DMS79 treated with DMSO at 0.1 percent for 48 hours (cell line): ENCODE measurements around the gene GALNT18.

Source experiments
- DNase-seq: peaks from one replicate; lab custom pipeline; 2025; lab: John Stamatoyannopoulos, UW

GALNT18 gene

DNA sequence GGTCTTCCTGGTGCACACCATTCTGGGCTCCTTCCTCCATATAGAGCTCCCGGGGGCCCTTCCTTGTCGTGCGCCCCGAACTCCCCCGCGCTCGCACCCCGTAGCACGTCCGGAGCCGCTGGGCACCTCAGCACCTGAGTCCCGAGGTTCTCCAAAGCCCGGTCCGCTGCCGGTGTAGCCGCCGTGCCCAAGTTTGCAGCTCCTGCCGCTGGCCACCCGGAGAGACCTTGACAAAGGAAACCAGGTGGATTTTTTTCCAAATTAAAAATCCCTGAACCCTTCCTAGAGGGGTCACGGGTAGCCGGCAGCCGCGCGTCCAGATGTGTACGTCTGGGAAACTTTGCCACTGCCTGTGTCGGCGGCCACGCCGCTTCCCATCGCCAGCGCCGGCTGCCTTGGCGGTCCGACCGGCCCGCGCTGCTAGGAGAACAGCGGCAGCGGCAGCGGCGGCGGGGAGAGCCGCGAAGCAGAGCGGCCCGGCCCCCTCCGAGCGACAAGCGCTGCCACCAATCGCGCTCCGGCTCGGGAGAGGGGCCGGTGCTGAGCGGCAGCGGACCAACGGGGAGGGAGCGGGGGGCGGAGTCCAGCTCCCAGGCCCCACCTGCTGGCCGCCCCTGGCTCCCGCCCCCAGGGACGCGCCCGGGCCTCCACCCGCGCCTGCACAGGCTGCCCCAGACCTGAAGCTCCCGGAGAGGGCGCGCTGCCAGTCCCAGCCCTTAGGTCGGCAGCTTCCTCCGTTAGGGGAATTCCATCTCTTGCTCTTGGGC is at the start of gene GALNT18:
Gene GALNT18, minus strand, starts transcription at position 433 of the 767 bp plus-strand sequence.
- DNase-seq, result peak; percentile 91

DNA sequence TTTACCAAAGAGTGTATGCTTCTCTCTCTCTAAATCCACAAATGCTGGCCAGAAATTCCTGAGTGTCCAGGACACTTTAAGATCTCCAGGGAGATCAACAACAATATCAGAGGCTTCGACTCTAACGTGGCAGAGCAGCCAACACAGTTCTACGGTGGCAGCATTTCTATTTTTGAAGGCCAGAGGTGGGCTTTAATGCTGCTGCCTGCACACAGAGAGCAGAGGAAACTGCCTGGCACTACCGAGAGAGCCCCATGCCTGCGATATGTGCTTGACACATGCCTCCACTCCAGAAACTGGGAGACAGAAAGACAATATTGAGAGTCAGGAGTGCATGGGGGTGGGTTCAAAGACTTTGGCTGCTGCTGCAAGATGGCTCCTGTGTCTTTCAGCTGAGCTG is 48.8 kb upstream of the GALNT18 start:
- DNase-seq, result no peak

DNA sequence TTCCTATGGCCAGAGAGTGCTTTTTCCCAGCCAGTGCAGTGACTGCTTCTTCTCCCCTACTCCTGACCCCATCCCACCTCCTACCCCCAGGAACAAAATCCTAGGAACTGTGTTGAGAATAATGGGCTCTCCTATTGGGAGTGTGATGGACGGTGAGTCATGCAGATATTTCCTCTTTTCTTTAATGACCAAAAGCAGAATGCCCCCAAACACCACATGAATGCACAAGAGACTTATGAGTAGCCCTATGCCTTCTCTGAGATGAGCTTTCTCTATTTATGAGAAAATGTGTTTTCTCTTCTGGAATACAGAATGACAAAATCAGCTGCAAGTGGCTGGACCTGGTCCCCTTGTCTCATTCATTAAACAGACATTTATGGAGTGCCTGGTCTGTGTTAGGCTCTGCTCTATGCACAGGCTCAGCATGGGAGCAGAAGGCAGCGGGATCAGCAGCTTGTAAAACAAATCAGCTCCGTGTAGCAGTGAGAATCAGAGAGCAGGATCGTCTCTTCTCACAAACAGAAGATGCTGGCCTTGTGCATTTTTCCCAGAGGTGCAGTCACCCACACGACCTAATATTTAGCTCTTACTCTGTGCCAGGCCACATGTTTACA is 47.5 kb upstream of the GALNT18 start:
- DNase-seq, result no peak

DNA sequence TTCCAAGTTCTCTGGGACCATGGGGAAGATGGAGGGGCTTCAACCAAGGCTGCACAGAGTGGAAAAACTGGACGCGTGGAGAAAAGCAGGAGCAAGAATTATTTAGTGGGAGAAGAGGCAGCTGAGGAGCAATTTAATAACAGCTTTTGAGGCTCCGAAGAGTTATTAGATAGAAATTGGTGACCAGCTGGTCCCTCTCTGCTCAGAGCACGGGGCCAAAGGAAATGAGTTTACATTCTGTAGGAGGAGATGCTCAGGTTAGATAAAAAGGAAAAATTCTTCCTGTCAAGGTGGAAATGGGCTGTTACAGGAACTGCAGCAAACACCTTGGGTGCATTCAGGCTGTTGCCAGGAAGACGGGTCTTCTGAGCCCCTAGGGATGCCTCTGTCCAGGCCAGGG is 47.0 kb upstream of the GALNT18 start:
- no peak for DNase-seq

DNA sequence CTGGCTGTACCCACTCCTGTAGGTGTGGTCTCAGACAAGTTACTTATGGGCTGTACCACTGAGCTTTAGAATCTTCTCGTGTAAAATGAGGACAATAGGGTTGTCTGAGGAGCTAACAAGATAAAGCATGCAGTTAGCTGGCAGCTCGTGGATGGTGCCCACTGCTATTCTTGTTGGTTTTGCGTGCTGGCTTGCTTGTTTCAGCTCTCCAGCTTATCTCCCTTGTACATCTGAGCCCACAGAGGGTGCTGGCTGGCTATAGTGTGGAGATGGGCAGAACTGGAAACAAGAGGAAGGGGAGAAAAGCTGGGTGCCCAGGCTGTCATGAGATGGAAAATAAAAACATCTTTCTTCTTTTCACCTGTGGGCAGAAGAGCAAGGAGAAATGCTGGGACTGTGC is 46.5 kb upstream of the GALNT18 start:
- no peak for DNase-seq

DNA sequence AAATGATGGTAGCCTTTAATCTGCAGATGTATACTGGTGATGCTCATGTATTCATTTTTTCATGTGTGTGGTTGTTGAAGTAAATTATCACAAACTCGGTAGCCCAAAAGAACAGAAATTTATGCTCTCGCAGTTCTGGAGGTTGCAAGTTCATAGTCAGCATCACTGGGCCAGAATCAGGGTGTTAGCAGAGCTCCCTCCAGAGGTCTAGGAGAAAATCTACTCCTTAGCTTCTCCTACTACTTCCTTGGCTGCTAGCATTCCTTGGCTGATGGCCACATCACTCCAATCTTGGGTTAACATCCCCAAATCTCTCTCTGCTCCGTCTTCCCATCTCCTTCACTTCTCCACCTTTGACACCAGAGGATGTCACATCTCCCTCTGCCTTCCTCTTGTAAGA is 45.3 kb upstream of the GALNT18 start:
- no peak for DNase-seq

DNA sequence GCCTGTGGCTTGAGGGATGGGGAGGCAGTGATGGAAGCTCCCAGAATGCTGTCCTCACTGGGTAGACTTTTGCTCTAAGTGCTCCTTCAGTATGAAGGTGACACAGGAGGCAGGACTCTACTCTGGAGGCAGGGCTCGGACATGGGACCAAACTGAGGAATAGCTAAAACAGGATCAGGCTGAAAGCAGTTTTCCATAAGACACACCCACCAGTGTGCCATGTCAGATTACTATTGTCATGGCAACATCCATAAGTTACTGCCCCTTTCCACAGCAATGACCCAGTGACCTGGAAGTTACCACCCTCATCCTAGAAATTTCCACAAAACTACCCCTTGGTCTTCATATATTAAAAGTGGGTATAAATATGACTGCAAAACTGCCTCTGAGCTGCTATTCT is 43.6 kb upstream of the GALNT18 start:
- no peak for DNase-seq

DNA sequence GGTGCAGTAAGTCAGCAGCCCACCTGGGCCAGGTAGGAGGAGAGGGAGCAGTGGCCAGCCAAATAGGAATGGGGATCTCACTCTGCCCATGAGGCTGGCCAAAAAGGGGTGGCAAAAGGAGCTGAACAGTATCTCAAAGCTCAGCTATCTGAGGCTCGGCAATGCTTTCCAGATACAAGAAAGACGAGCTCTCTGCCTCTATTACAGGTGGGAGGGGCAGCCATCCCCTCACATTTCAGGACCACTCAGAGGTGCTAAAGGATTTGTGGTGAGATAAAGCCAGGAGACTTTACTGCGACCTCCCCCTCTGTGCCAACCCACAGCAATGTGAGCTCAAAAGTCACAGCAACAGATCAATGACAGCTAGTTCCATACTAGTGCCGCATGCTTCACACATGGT is 42.1 kb upstream of the GALNT18 start:
- no peak for DNase-seq

DNA sequence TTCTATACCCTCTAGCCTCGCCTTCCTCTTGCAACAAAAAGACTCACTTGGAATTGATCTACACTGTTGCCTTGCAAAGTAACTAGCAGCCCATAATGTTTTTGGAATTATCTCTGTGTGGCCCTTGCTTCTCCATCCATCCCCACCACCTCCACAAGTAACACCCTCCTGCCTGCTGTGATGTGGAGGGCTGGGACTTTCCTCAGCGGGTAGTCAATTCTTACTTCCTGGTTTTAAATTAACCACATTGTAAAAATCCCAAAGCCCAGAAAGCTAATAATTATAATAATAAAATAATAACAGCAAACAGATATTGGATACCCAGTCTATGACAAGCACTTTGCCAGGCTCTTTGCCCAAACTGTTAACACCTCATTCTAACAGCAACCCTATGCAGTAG is 40.8 kb upstream of the GALNT18 start:
- DNase-seq, result no peak

DNA sequence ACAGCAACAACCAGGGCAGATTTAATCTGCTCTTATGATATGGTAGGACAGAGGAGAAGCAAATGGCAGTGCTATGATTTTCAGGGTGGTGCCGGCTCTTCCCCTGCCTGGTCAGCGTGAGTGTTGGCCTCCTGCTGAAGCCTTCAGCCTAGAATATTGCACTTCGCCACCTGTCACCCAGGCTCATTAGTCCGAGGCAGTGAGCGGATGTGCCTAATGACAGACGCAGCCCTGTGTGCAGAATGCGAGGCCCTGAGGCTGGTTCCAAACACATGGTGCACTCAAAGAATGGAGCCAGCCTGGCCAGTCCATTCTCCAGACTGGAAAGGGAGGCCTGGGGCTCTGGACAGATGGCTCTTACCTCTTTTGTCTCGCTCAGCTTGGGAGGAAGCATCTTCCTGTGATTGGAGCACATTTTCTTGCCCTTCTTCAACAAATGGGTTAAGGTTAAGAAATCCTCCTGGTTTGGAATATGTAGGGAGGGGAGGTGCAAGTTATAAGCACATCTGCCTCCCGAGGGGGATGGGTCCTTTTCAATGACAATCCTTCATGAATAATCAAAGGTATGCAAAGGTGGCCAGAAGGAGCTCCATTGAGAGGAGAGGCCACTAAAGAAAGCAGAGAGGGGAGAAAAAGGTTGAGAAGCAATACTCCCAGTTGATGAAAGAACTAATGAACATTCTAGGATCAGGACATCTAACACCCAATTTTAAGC is 39.7 kb upstream of the GALNT18 start:
- DNase-seq, result no peak

DNA sequence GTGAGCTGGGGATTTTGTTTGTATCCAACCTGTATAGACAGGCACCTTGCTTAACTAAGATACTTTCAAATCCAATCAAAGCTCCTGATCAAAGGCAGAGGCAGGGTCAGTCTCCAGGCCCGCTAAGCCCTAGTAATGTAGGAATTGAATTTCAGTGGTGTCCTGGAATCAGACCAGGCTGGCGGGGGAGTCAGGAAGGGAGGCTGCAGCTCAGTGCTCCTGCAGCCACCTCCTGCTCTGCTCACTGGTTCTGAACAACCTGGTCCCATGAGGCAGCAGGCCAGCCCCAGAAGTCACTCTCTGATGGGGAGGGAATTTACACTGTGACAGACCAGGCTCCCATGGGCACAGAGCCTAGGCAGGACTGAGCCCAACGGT is 38.5 kb upstream of the GALNT18 start:
- DNase-seq, result no peak

DNA sequence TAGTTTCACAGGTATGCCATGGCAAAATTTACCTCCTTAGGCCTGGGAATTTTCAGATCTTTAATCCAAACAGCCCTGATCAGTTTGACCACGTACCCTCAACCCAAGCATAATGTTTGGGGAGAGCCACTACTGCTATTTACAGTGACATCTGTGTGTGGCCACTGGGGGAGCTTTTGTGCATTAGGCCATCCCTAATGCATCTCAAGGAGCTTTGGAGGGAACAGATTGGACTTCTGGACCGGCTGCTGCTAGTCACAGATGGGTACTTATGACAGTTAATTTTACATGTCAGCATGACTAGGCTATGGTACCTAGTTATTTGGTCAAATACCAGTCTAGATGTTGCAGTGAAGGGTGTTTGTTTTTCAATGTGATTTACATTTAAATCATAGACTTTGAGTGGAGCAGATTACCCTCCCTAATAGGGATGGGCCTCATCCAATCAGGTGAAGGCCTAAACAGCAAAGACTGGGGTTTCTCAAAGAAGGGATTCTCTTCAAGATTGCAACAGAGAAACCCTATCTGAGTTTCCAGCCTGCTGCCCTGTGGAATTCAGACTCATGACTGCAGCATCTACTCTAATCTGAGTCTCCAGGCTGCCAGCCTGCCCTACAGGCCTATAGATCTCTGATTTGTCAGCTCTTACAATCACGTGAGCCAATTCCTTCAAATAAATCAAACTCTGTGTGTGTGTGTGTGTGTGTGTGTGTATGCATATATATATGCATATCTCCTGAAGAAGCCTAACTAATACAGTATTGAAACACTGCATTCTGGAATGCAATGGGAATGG is 38.0 kb upstream of the GALNT18 start:
- no peak for DNase-seq

DNA sequence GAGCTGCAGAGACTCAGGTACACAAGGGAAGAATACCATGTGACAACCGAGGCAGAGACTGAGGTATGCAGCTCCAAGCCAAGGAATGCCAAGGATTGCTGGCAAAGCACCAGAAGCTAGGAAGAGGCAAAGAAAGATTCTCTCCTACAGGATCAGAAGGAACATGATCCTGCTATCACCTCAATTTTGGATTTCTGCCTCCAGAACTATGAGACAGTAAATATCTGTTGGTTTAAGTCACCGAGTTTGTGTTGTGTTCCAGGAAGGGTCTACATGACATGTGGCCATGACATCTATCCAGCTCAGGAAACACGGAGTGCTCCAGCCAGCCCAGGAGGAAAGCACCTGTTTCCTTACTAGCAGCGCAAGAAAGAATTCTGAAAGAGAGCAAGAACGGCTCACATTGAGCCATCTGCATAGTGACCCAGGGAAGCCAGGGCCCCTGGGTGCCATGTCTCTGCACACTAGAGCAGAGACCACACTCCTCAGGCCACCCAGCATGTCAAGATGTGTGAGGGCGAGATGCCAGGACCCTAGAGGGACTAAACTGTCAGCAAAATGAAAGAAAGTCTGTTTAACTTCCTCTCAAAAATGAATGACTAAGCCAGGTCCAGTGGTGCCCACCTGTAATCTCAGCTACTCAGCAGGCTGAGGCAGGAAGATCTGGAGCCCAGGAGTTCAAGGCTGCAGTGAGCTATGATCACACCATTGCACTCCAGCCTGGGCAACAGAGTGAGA is 35.6 kb upstream of the GALNT18 start:
- no peak for DNase-seq

DNA sequence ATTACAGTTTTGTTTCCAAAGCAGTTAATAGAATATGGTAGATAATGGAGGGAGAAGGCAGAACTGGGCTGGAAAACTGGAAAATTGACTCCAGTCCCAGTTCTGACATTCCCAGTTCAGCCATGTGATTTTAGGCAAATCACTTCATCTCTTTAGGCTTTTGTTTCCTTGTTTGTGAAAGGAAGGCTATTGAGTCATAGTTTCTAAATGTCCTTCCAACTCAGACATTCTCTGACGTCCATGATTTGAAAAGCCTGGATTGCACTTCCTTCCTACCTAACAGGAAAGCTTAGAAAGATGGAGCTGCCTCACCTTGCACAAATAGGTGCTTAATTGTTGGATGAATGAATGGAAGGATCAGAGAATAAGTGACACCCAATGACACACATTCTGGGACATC is 19.8 kb upstream of the GALNT18 start:
- no peak for DNase-seq

DNA sequence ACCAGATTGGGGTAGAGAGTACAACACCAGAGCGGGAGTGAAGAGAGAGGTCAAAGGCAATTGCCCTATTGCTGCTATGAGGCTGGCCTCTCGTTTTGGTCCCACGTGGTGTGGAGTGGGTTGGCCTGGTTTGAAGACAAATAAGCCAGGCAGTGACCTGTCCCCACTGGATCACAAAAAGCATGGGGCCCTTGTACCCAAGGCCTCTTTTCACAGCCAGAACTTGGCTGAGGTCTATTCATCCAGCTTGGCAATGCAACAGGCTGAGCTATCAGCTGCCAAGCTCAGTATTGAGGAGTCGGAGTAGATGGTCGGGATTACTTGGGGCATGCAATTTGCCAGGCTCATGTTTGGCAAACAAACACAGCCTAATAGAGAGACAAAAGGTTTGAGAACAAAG is 19.2 kb upstream of the GALNT18 start:
- DNase-seq, result no peak

DNA sequence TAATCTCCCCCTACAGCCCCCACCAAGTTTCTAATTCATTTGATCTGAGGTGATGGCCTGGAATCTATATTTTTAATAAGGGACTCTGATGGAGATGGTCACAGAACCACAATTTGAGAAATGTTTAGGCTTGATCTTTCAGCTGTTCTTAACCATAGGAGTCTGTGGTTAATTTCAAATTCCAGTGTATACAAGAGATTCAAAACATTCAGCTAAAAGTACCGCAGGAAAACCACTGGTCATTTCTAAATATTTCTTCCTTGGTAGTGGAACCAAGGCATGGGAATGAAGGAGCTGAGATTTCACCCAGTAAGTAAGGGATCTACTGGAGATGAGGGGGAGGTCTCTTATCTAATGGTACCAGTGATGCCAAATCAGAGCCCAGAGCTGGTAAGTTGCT is 18.3 kb upstream of the GALNT18 start:
- no peak for DNase-seq

DNA sequence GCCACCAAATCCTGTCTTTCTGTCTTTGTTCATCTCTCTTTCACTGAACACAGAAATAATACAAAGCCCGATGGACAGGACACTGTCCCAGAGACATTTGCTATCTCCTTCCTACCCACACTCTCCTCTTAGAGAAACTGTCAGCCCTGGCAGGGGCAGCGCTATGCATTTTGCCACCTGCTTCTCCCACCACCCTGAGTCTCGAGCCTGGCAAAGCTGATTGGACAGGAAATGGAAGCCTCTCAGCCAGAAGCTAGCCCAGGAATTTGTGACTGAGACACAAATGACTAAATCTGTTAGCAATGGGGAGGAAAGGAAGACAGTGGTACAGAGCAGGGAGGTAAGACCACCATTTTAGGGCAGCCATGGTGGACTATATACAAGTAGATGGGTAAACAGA is 14.9 kb upstream of the GALNT18 start:
- no peak for DNase-seq

DNA sequence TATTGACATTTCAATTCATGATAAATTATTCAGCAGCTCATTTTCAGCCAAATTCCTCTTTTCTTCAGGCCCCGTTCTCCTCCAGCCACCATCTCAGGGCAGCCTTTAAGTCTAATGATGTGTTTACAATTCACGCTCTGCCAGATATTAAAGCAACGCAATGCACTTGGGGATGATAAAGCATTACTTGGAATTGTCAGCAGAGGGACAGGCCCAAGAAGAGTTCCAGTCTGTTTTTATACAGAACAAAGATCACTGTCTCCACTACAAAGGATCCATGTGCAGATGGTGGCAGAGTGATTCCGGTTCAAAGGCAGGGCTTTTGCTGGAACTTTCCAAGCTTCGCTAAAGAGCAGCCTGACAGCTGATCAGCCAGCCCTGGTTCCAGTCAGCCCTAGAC is 13.6 kb upstream of the GALNT18 start:
- peak; percentile 60 for DNase-seq

DNA sequence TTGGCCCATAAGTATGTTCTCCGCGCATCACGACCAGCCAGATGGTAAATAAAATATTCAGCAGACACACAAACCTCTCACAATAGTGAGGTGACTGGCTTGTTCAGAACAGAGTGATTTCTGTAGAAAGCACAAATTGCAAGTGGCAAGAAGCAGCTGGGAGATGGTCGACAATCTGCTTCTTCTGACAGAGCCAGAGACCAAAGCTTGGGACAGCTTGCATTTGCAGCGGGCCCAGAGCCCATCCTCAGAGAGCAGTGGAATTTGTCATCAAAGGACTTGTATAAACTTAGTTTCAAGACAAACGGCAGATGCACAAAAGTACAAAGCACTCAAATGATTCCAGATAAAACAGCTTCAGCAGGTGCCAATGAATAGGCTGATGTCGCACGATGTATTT is 7.6 kb upstream of the GALNT18 start:
- no peak for DNase-seq

DNA sequence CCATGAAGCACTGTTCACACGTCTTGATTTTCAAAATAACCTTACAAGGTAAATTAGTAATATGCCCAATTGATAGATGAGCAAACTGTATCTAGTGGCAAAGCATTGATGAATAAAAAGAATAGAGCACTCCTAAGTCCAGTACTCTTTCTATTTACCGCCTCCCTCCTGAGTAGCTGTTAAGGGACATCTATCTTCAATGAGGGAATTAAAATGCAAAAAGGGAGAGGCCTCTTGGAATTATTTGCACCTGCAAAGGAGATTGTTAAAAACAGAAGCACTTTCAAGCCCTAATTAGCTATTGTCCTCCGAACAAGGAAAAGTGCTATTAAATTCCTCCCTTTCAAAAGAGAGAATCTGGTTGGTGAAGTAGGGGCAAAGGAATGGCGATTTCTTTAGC is 6.8 kb upstream of the GALNT18 start:
- no peak for DNase-seq

DNA sequence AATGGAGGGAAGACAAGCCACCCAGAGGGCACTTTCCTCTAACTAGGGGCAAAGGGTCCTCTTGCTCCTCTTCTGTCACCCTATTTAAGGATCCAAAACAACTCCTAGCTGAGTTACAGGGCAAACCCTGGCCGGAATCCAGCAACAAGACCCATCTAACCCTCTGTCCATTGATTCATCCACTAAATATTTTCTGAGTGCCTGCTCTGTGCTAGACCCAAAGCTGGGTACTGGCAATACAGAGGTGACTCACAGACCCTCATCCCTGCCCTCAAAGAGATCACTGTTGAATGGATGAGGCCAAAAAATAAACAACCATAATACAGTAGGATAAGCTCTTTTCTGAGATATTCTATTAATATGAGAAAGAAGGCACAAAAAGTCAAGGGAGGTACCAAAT is 4.3 kb upstream of the GALNT18 start:
- DNase-seq, result no peak

DNA sequence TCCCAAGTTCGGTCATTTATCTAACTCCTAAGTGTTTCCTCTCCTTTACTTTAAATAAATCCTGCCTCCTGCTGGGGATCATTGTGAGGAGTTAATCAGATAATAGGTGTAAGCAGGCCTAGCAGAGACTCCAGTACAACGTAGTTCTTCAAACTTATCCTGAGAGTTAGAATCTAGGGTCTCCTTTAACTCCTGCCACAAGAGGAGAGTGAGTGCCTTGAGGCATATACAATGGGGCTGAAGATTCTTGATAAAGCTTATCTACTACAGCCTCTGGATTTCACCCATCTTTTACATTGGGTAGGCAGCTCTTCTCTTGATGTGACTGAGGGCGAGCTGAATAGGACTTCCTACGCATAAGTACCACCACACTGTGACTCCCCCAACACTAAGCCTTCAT is 3.1 kb upstream of the GALNT18 start:
- no peak for DNase-seq
